HCT116 (cell line): Measurements from ENCODE around the gene CLEC2B. TPM values are rescaled to one million over a fixed set of nuclear protein-coding genes. Genes with fewer than 3 reads are reported as not detected.

Experiments used
- ATAC-seq: fragments of 200-7000 bp; cut with Tn5 transposase; 2 replicates; pipeline ENCODE4 v1.9.1; 2020; ENCODE audit warnings: mild to moderate bottlenecking, moderate library complexity
- Bru-seq: library from RNA; stranded (reverse); fragments of 400-500 nt; gene quantifications from one replicate; lab custom pipeline; 2021; lab: Mats Ljungman, UMichigan
- BruChase-seq, 2 experiments: library from RNA; stranded (reverse); fragments of 400-500 nt; gene quantifications; one replicate each; lab custom pipeline; 2021; lab: Mats Ljungman, UMichigan
- BruUV-seq: library from RNA; stranded (reverse); fragments of 400-500 nt; replicated peaks from 2 replicates; lab custom pipeline; 2021; lab: Mats Ljungman, UMichigan
- CTCF ChIA-PET: fragments of 300-600 bp; sonication (Branson Sonifier 250); formaldehyde crosslinking; loops from one replicate; lab custom pipeline; 2021; ENCODE audit warnings: antibody characterized with exemption; lab: Charles Lee
- POLR2A ChIA-PET: fragments of 300-600, 350-600 bp; sonication (Branson Sonifier 250); formaldehyde crosslinking; loops from one replicate; lab custom pipeline; 2021; ENCODE audit warnings: antibody characterized with exemption; lab: Charles Lee
- RAD21 ChIA-PET, 2 experiments: fragments of 300-600 bp; sonication (Branson Sonifier 250); formaldehyde crosslinking; loops; one replicate each; lab custom pipeline; 2023; ENCODE audit warnings: low total read pairs in 2 of 2; ENCODE audit not compliant: uncharacterized antibody in 2 of 2, unreplicated experiment in 2 of 2, low non-redundant PET in 1 of 2; lab: Charles Lee
- DNase-seq: peaks from one replicate; pipeline ENCODE4 v3.0.0-alpha.2; 2010; ENCODE audit warnings: low read depth, low spot score
- H2AFZ ChIP-seq: fragments of 200-600 bp; shearing (Covaris generic), sonication (generic); 2 replicates; pipeline ENCODE4 v1.6.1; 2017; ENCODE audit warnings: low read depth, mixed run types, mixed read lengths, antibody characterized with exemption, low read length; ENCODE audit not compliant: poor library complexity, severe bottlenecking
- H3K27ac ChIP-seq: 2 replicates; pipeline ENCODE4 v1.5.1; 2012; ENCODE audit warnings: low read depth, low read length
- H3K27me3 ChIP-seq: fragments of 200-600 bp; sonication (generic); 2 replicates; pipeline ENCODE4 v1.6.1; 2016; ENCODE audit warnings: mixed run types, low read length, mixed read lengths; ENCODE audit not compliant: insufficient read depth
- H3K36me3 ChIP-seq, 2 experiments: fragments of 200-500 bp in 1 of 2; fragments of 200-600 bp in 1 of 2; sonication (Bioruptor generic) in 1 of 2; sonication (generic) in 1 of 2; 2 replicates each; pipeline versions ENCODE4 v1.5.1 to v1.6.1; 2014 to 2016; ENCODE audit warnings: low read length in 2 of 2, inconsistent platforms in 1 of 2, mixed read lengths in 1 of 2, mixed run types in 1 of 2; ENCODE audit not compliant: insufficient read depth in 2 of 2, control insufficient read depth in 1 of 2
- H3K4me1 ChIP-seq, 2 experiments: fragments of 200-600 bp in 1 of 2; sonication (generic) in 1 of 2; 2 replicates each; pipeline versions ENCODE4 v1.5.1 to v1.6.1; 2012 to 2017; ENCODE audit warnings: low read length in 2 of 2, inconsistent platforms in 1 of 2, mild to moderate bottlenecking in 1 of 2, mixed read lengths in 1 of 2, mixed run types in 1 of 2, moderate library complexity in 1 of 2; ENCODE audit not compliant: insufficient read depth in 2 of 2, control insufficient read depth in 1 of 2
- H3K4me2 ChIP-seq: fragments of 200-600 bp; sonication (generic); 2 replicates; pipeline ENCODE4 v1.6.1; 2017; ENCODE audit warnings: mixed run types, low read length, mixed read lengths
- H3K4me3 ChIP-seq, 2 experiments: fragments of 200-600 bp in 1 of 2; sonication (generic) in 1 of 2; replicated peaks in 1 of 2; 2 replicates each; pipeline ENCODE4 v1.5.1; 2011 to 2016; ENCODE audit warnings: low read length in 2 of 2, control low read depth in 1 of 2, low read depth in 1 of 2, mild to moderate bottlenecking in 1 of 2, mixed read lengths in 1 of 2, mixed run types in 1 of 2
- H3K79me2 ChIP-seq: fragments of 200-600 bp; sonication (generic); 2 replicates; pipeline ENCODE4 v1.6.1; 2017; ENCODE audit warnings: mild to moderate bottlenecking, mixed run types, low read length, moderate library complexity, mixed read lengths; ENCODE audit not compliant: insufficient read depth
- H3K9ac ChIP-seq: fragments of 200-600 bp; sonication (generic); 2 replicates; pipeline ENCODE4 v1.6.1; 2016; ENCODE audit warnings: low read length, mixed read lengths
- H3K9me2 ChIP-seq: fragments of 200-600 bp; sonication (generic), shearing (Covaris generic); 2 replicates; pipeline ENCODE4 v1.6.1; 2017; ENCODE audit warnings: mixed run types, mild to moderate bottlenecking, moderate library complexity; ENCODE audit not compliant: insufficient read depth
- H3K9me3 ChIP-seq, 2 experiments: fragments of 200-500 bp in 1 of 2; fragments of 200-600 bp in 1 of 2; sonication (Bioruptor generic) in 1 of 2; sonication (generic) in 1 of 2; 2 replicates each; pipeline ENCODE4 v1.6.1; 2014 to 2017; ENCODE audit warnings: low read length in 2 of 2, mixed read lengths in 2 of 2, inconsistent platforms in 1 of 2, low read depth in 1 of 2, mild to moderate bottlenecking in 1 of 2, mixed run types in 1 of 2, moderate library complexity in 1 of 2; ENCODE audit not compliant: control insufficient read depth in 1 of 2, insufficient read depth in 1 of 2
- H4K20me1 ChIP-seq: fragments of 200-600 bp; sonication (generic), shearing (Covaris generic); 2 replicates; pipeline ENCODE4 v1.6.1; 2017; ENCODE audit warnings: mixed run types, mild to moderate bottlenecking, moderate library complexity; ENCODE audit not compliant: insufficient read depth
- CBX3 ChIP-seq: IDR thresholded peaks from 2 replicates; pipeline ENCODE4 v1.6.1; 2012; ENCODE audit warnings: low read depth
- EGR1 ChIP-seq: IDR thresholded peaks from 2 replicates; pipeline ENCODE4 v1.6.1; 2012; ENCODE audit warnings: low read depth
- ELF1 ChIP-seq: IDR thresholded peaks from 2 replicates; pipeline ENCODE4 v1.6.1; 2012; ENCODE audit warnings: low read depth, borderline replicate concordance
- EZH2 ChIP-seq: fragments of 200-600 bp; sonication (generic); IDR thresholded peaks from 2 replicates; pipeline ENCODE4 v1.6.1; 2017; ENCODE audit warnings: antibody characterized with exemption, mixed run types
- EZH2phosphoT487 ChIP-seq: fragments of 200-600 bp; IDR thresholded peaks from 2 replicates; pipeline ENCODE4 v1.6.1; 2018; ENCODE audit warnings: antibody characterized with exemption, borderline replicate concordance
- FOSL1 ChIP-seq: IDR thresholded peaks from 2 replicates; pipeline ENCODE4 v1.6.1; 2012; ENCODE audit warnings: low read depth
- POLR2A ChIP-seq: IDR thresholded peaks from 2 replicates; pipeline ENCODE4 v1.7.0; 2011; ENCODE audit warnings: borderline replicate concordance; ENCODE audit not compliant: insufficient read depth, insufficient read length; ENCODE audit errors: extremely low read depth
- RAD21 ChIP-seq: IDR thresholded peaks from 2 replicates; pipeline ENCODE4 v1.6.1; 2012; ENCODE audit warnings: low read depth, mild to moderate bottlenecking
- SIN3A ChIP-seq: IDR thresholded peaks from 2 replicates; pipeline ENCODE4 v1.6.1; 2012; ENCODE audit warnings: low read depth
- SRF ChIP-seq: IDR thresholded peaks from 2 replicates; pipeline ENCODE4 v1.6.1; 2012; ENCODE audit warnings: low read depth
- TCF7L2 ChIP-seq: IDR thresholded peaks from 2 replicates; pipeline ENCODE4 v1.7.0; 2011; ENCODE audit warnings: borderline replicate concordance, inconsistent platforms; ENCODE audit not compliant: insufficient read depth, insufficient read length; ENCODE audit errors: extremely low read depth
- YY1 ChIP-seq: IDR thresholded peaks from 2 replicates; pipeline ENCODE4 v1.6.1; 2011; ENCODE audit warnings: low read length, low read depth, moderate library complexity, mild to moderate bottlenecking; ENCODE audit not compliant: insufficient replicate concordance; ENCODE audit errors: extremely low read depth
- ZFX ChIP-seq: fragments of 450-650 bp; IDR thresholded peaks from 2 replicates; pipeline ENCODE4 v1.6.1; 2017
- intact Hi-C: fragments of 100-400 bp; cut with micrococcal nuclease; formaldehyde crosslinking; loops from 2 replicates; pipeline ENCODE4 v1.10.0; 2022
- long read RNA-seq: library from polyadenylated mRNA; unstranded; transcript quantifications from one replicate; pipeline ENCODE4 v2.0.0, GENCODE V29; 2021; ENCODE audit not compliant: unreplicated experiment
- polyA plus RNA-seq: library from polyadenylated mRNA; unstranded; fragments of >200 nt; gene quantifications from 2 replicates; pipeline ENCODE4 v1.2.1, GENCODE V29; 2012; ENCODE audit warnings: missing spikeins
- total RNA-seq: library from RNA; stranded (reverse); gene quantifications from one replicate; pipeline ENCODE4 v1.2.1, GENCODE V29; 2021; ENCODE audit not compliant: unreplicated experiment
- TF ChIP-seq, protein P1 (sequence below): IDR thresholded peaks from 2 replicates; pipeline ENCODE4 v1.6.1; 2012
- TF ChIP-seq, protein P2 (sequence below), 3 experiments: fragments of 200-600 bp in 1 of 3; sonication (generic) in 1 of 3; IDR thresholded peaks in 2 of 3; conservative IDR thresholded peaks in 1 of 3; 2 replicates each; pipeline ENCODE4 v1.5.1; 2012 to 2017; ENCODE audit warnings: low read depth in 2 of 3, low read length in 2 of 3, antibody characterized with exemption in 1 of 3, borderline replicate concordance in 1 of 3, control low read depth in 1 of 3, mild to moderate bottlenecking in 1 of 3, mixed read lengths in 1 of 3, mixed run types in 1 of 3, moderate library complexity in 1 of 3; ENCODE audit not compliant: insufficient read depth in 1 of 3

Gene CLEC2B
- total RNA-seq (not detected), Bru-seq, nascent RNA (percentile 5 among the genes with signal in this experiment), BruChase-seq, experiment 1, labeled RNA remaining after a 6-hour chase (not detected), BruChase-seq, experiment 2, labeled RNA remaining after a 2-hour chase (not detected)
- not detected in 2 replicates for polyA plus RNA-seq
- long read RNA-seq: 0 reads

DNA sequence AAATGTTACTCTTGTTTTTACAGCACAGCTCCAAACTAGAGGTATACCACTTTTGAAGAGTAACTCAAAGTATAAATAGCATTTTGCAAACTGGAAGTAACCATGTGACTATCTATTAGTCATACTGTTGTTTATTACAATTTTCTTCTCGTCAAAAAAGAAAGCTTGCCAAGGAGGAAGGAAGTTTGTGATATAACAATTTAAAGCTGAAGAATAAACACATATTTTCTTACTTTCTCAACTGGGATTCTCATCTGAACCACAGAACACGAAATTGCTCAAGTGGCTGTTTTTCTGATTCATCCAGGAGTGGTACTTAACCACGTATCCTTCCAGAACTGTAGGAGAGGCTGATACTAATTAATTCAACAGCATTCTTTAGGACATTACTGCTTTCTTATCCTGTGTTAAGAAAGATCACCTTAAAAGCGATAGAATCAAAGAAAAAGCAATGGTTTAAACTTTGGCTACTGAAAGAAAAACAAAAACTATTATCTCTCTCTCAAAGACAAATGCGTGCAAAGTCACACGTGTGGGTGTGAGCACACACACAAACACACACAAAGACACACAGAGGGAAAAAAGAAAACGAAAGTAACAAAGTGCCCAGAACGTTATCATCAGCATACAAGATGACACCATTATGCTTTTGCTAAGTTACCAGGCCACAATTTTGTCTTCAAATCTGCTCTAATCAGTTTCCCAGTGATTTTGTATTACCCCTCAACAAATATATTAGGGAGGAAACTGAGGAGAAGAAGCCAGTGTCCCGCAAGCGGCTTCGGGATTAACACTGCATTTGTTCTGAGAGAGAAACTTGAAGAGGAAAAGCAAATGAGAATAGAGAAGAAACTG is at the start of gene CLEC2B:
TSS of gene CLEC2B (minus strand) at position 48 of the 855 bp plus-strand sequence.
- TF ChIP-seq EZH2phosphoT487: peak; percentile 58; the same call in 1 of the 2 replicates
- TF ChIP-seq ELF1: no peak
- no peak for TF ChIP-seq EZH2
- no peak for TF ChIP-seq RAD21
- TF ChIP-seq SRF: no peak
- no peak for TF ChIP-seq SIN3A
- TF ChIP-seq TCF7L2: no peak
- no peak for TF ChIP-seq EGR1
- peak within 1 kb of the TSS; percentile 6 to 35; a peak in 2 of 4 replicates for H3K4me3 ChIP-seq
- H3K27ac ChIP-seq: no peak within 1 kb of the TSS
- ChIA-PET RAD21 (no interaction called here), CTCF (no interaction called here), POLR2A (no interaction called here)
- BruUV-seq: no TSS peak
- no peaks in the 10 kb centered on the region for H3K36me3 ChIP-seq
- peak within 1 kb of the TSS; percentile 11 for H2AFZ ChIP-seq
- no peak within 1 kb of the TSS for H3K9ac ChIP-seq
- no peak for ATAC-seq
- H3K9me3 ChIP-seq: no peaks in the 10 kb centered on the region
- no peak for DNase-seq
- H3K9me2 ChIP-seq: no peaks in the 10 kb centered on the region
- H3K4me2 ChIP-seq: peak within 1 kb of the TSS; percentile 34
- H4K20me1 ChIP-seq: no peaks in the 10 kb centered on the region; the same call in 1 of the 2 replicates
- no peaks in the 10 kb centered on the region for H3K79me2 ChIP-seq
- peaks cover 45% of the 10 kb centered on the region for H3K27me3 ChIP-seq
- H3K4me1 ChIP-seq: no peaks in the 10 kb centered on the region
- intact Hi-C loops: no loop called here

DNA sequence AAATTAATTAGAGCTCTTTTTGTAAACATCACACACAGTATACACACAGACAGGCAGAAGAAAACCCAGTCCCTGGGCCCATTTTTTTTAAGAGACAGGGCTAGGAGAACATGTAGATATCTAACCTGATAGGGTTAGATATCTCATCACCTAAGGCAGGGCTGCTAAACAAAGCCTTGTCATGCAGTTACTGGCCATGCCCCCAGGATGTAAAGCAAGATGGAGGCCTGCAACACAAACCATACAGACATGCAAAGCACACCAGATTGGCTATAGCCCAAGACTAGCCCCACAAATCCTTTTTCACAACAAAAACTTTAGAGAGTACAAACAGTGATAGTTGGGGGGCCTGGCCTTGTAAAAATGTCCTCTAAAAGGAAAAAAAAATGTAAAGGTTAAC is 42.6 kb upstream of the CLEC2B start:
- ChIA-PET CTCF (no interaction called here), POLR2A (no interaction called here), RAD21 (no interaction called here)
- no peaks in the 10 kb centered on the region for H3K79me2 ChIP-seq
- no peaks in the 10 kb centered on the region for H3K4me1 ChIP-seq
- H3K9ac ChIP-seq: no peak overlapping the region
- peaks cover 17% of the 10 kb centered on the region; the same call in 1 of the 2 replicates for H3K27me3 ChIP-seq
- no peak overlapping the region for H3K4me3 ChIP-seq
- no peaks in the 10 kb centered on the region for H3K9me2 ChIP-seq
- H3K36me3 ChIP-seq: no peaks in the 10 kb centered on the region
- DNase-seq (no peak), ATAC-seq (no peak)
- H3K27ac ChIP-seq: no peak overlapping the region
- H2AFZ ChIP-seq: no peak overlapping the region
- intact Hi-C loops: no loop called here
- H4K20me1 ChIP-seq: no peaks in the 10 kb centered on the region
- H3K9me3 ChIP-seq: peaks cover 6 to 7% of the 10 kb centered on the region in 2 experiments; a peak in 2 of 4 replicates
- BruUV-seq: no TSS peak
- no peak overlapping the region for H3K4me2 ChIP-seq
- TF ChIP-seq YY1 (no peak), EGR1 (no peak), POLR2A (no peak), TCF7L2 (no peak), SIN3A (no peak), ZFX (no peak), SRF (no peak), CBX3 (no peak), EZH2 (no peak), FOSL1 (no peak)
- TF ChIP-seq, protein P1, sequence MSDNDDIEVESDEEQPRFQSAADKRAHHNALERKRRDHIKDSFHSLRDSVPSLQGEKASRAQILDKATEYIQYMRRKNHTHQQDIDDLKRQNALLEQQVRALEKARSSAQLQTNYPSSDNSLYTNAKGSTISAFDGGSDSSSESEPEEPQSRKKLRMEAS: no peak
- TF ChIP-seq, protein P2, sequence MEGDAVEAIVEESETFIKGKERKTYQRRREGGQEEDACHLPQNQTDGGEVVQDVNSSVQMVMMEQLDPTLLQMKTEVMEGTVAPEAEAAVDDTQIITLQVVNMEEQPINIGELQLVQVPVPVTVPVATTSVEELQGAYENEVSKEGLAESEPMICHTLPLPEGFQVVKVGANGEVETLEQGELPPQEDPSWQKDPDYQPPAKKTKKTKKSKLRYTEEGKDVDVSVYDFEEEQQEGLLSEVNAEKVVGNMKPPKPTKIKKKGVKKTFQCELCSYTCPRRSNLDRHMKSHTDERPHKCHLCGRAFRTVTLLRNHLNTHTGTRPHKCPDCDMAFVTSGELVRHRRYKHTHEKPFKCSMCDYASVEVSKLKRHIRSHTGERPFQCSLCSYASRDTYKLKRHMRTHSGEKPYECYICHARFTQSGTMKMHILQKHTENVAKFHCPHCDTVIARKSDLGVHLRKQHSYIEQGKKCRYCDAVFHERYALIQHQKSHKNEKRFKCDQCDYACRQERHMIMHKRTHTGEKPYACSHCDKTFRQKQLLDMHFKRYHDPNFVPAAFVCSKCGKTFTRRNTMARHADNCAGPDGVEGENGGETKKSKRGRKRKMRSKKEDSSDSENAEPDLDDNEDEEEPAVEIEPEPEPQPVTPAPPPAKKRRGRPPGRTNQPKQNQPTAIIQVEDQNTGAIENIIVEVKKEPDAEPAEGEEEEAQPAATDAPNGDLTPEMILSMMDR (IDR thresholded peaks at IDR 0.05 in 2 of 3, conservative IDR thresholded peaks at IDR 0.05 in 1 of 3; ENCODE audit: borderline replicate concordance in 1 of 3, insufficient read depth in 1 of 3, low read depth in 2 of 3, low read length in 2 of 3): no peak
